Erythroblast (primary cell): Measurements from ENCODE around the gene ILDR2.
"Not testable (repeated sequence)": the region's sequence is repeated elsewhere in the genome, so short reads cannot be mapped to it uniquely, and the experiment has no call there.

Experiments
- DNase-seq, 2 experiments: peaks; one replicate each; lab custom pipeline; 2025; lab: John Stamatoyannopoulos, UW
- GATA1 ChIP-seq: IDR thresholded peaks from 2 replicates; pipeline ENCODE4 v1.6.1; 2011; ENCODE audit warnings: low read depth, mild to moderate bottlenecking, control low read depth, low read length, moderate library complexity
- POLR2A ChIP-seq: IDR thresholded peaks from 2 replicates; pipeline ENCODE4 v1.6.1; 2011; ENCODE audit warnings: mild to moderate bottlenecking, low read length

Gene ILDR2

GRCh38 chr1:166906647-166907046 lies 68.7 kb downstream of the ILDR2 start:
- DNase-seq: no peak
- TF ChIP-seq POLR2A: no peak
- TF ChIP-seq GATA1: no peak

- no peak for DNase-seq
- TF ChIP-seq POLR2A (no peak), GATA1 (no peak)
Observed at GRCh38 chr1:166905900-166906299, 69.4 kb downstream of the ILDR2 start.

DNA sequence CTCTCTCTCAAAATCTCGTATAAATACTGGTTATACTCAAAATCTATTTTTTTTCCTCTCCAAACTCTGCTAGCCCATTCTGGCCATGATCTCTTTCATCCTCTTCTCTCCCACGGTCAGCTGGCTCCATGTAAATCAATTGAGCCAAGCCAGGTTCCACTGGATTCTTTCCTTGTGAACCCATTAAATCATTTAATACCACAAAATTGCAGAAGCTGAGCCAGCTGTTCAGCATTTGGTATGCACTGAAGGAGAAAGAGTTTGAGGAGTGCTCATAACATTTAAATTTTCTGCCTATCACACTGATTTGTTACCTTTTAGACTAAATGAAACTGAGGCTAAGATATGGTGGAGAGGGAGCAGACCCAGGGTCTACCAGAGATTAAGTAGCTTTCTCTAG lies 70.2 kb downstream of the ILDR2 start:
- TF ChIP-seq POLR2A (no peak), GATA1 (no peak)
- DNase-seq: no peak

DNA sequence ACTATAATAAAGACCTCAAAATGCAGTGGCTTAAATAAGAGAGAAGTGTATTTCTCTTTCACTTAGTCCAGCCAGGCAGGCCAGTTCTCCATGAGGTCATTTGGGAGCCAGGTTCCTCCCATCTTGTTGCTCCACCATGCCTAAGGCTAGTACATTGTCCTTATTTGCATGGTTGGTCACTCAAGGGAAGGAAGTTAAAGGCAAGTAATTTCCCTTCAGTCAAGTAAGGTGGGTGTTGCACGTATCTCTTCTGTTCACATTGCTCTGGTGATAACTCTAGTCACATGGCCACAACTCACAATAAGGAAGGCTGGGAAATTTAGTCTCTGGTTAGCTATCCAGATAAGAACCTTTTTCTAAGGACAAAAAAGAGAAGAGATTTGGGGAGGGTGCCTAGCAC lies 72.1 kb downstream of the ILDR2 start:
- TF ChIP-seq POLR2A (no peak), GATA1 (no peak)
- DNase-seq: peak; percentile 10 to 37

DNA sequence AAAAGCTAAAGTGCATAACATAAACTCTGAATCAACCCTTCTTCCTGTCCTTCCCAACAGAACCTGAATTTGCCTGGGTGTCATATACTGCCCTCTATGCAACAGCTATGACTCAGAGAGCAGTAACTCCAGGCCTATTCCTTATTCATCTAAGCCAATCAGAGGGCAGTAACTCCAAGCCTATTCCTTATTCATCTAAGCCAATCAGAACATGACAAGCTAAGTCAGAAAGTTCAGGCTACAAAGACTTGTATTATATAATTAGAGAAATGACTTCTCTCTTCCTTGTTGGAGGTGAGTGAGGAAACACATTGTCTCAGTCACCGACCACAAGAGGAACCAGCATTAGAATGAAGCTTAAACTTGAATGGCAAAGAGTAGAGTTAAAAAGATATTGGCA lies 73.1 kb downstream of the ILDR2 start:
- DNase-seq: no peak
- TF ChIP-seq POLR2A: no peak
- no peak for TF ChIP-seq GATA1

GRCh38 chr1:166900987-166901386 lies 74.4 kb downstream of the ILDR2 start:
- TF ChIP-seq POLR2A (no peak), GATA1 (no peak)
- no peak for DNase-seq

GRCh38 chr1:166899769-166900168 lies 75.6 kb downstream of the ILDR2 start:
- no peak for TF ChIP-seq POLR2A
- no peak for TF ChIP-seq GATA1
- no peak for DNase-seq

- DNase-seq: peak in 1 of 2 experiments; percentile 25
- TF ChIP-seq GATA1 (no peak), POLR2A (no peak)
Observed at GRCh38 chr1:166895766-166896165, 79.6 kb downstream of the ILDR2 start.

GRCh38 chr1:166889776-166890175 lies 85.6 kb downstream of the ILDR2 start:
- DNase-seq: no peak
- no peak for TF ChIP-seq GATA1
- no peak for TF ChIP-seq POLR2A

GRCh38 chr1:166888373-166889111 lies 86.8 kb downstream of the ILDR2 start:
- DNase-seq: no peak
- TF ChIP-seq GATA1: no peak
- TF ChIP-seq POLR2A: no peak

DNA sequence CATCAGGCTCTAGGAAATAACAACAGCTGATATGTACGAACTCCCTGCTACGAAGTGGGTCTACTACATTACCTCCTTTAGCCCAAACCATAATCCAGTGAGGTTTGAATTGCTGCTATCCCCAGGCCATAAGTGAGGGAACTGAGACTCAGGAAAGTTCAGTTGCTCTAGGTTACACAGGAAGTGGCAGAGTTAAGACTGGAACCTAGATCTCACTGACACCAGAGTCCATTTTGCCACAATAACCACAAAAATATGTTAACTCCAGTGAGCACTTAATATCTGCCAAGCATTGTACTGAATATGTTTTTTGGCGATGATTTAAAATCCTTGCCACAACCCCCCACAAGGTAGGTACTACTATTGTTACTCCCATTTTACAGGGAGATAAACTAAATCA lies 90.4 kb downstream of the ILDR2 start:
- TF ChIP-seq GATA1 (no peak), POLR2A (no peak)
- DNase-seq: no peak

GRCh38 chr1:166884040-166884642 lies 91.2 kb downstream of the ILDR2 start:
- DNase-seq: peak; percentile 27 to 33

DNA sequence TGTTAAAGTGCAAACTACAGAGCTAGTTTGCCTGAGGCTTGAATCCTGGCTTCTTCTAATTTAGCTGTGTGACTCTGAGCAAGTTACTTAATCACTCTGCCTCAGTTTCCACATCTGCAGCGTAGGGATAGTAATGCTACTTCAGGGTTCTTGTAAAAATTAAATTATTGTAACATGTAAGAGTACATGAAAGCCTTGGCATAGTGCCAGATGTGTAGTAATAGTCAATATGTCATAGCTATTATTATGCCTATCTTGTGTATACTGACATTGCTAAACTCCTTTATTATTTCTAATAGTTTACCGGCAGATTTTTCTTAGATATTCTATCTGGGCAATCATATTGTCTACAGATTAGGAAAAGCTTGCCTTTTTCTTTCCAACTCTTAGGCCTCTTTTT lies 92.4 kb downstream of the ILDR2 start:
- TF ChIP-seq GATA1: no peak
- no peak for TF ChIP-seq POLR2A

More at GRCh38 chr1:166884040-166884642, 91.2 kb downstream of the ILDR2 start:
- TF ChIP-seq GATA1 (no peak), POLR2A (no peak)

GRCh38 chr1:166878173-166878917 lies 97.0 kb downstream of the ILDR2 start:
- DNase-seq: not testable (repeated sequence)

More for the DNA sequence above, 92.4 kb downstream of the ILDR2 start:
- DNase-seq: no peak
